ENCODE data around the gene TNFRSF12A.

Gene TNFRSF12A

GRCh38 chr16:3012828-3013420 lies 7.2 kb upstream of the TNFRSF12A start, which contains the start of gene CLDN9:
TSS of gene CLDN9 (plus strand) at chr16:3012923. CDS start at chr16:3013363, 440 bp downstream.
- no peak for DNase-seq (ENCODE audit: low spot score)
- TF ChIP-seq, protein P1, sequence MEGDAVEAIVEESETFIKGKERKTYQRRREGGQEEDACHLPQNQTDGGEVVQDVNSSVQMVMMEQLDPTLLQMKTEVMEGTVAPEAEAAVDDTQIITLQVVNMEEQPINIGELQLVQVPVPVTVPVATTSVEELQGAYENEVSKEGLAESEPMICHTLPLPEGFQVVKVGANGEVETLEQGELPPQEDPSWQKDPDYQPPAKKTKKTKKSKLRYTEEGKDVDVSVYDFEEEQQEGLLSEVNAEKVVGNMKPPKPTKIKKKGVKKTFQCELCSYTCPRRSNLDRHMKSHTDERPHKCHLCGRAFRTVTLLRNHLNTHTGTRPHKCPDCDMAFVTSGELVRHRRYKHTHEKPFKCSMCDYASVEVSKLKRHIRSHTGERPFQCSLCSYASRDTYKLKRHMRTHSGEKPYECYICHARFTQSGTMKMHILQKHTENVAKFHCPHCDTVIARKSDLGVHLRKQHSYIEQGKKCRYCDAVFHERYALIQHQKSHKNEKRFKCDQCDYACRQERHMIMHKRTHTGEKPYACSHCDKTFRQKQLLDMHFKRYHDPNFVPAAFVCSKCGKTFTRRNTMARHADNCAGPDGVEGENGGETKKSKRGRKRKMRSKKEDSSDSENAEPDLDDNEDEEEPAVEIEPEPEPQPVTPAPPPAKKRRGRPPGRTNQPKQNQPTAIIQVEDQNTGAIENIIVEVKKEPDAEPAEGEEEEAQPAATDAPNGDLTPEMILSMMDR (IDR thresholded peaks at IDR 0.05; ENCODE audit: extremely low read depth, missing control alignments): no peak

- DNase-seq (ENCODE audit: low spot score): no peak
- TF ChIP-seq, protein P1 (IDR thresholded peaks at IDR 0.05; ENCODE audit: extremely low read depth, missing control alignments): no peak
Measured at GRCh38 chr16:3013491-3013951, 6.6 kb upstream of the TNFRSF12A start.

GRCh38 chr16:3013998-3014690 lies 6.0 kb upstream of the TNFRSF12A start:
- DNase-seq (ENCODE audit: low spot score): no peak
- TF ChIP-seq, protein P1 (IDR thresholded peaks at IDR 0.05; ENCODE audit: extremely low read depth, missing control alignments): no peak

DNA sequence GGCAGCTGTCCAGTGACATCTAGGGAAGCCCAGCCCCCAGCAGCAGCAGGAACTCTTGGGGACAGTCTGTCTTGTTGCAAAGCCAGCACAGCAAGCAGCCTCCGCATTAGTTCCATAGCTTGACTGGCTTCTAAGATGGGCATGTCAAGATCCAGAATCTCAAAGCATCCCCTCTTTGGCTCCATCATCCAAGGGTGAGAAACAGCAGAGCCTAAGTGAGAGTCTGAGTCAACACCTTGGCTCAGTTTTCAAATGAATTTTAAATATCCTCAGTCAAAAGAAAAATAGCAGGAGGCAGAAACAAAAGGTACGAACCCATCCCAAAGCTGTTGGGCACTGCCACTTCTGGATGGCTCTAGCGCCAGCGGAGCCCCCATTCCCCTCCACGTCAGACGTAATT lies 5.2 kb upstream of the TNFRSF12A start:
- TF ChIP-seq, protein P1 (IDR thresholded peaks at IDR 0.05; ENCODE audit: extremely low read depth, missing control alignments): no peak
- DNase-seq (ENCODE audit: low spot score): no peak

- DNase-seq (ENCODE audit: low spot score): no peak
Measured at GRCh38 chr16:3015865-3016521, 4.2 kb upstream of the TNFRSF12A start.

DNA sequence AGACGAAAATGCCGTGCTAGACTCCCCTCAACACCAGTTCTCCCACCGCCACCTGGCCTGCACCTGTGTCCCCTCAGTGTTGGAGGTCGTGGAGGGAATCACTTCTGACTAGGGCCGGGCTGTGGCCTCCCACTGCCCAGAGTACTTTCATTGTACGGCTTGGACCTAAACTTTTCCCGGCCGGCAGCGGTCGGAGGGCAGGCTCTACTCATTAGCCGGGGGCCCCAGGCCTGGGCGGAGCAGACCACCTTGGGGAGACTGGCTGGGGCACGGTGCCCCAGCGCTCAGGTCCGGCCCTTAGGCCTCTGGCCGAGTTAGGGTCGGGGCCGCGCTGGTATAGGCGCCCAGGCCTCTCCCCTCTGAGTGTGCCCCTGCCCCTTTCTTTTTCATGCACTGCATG lies 2.8 kb upstream of the TNFRSF12A start:
- TF ChIP-seq, protein P1 (IDR thresholded peaks at IDR 0.05; ENCODE audit: extremely low read depth, missing control alignments): no peak
- no peak for DNase-seq (ENCODE audit: low spot score)

More at GRCh38 chr16:3015865-3016521, 4.2 kb upstream of the TNFRSF12A start:
- TF ChIP-seq, protein P1 (IDR thresholded peaks at IDR 0.05; ENCODE audit: extremely low read depth, missing control alignments): no peak

All from GM20000 (cell line).